ENCODE data around the gene MAP2K1.

DNA sequence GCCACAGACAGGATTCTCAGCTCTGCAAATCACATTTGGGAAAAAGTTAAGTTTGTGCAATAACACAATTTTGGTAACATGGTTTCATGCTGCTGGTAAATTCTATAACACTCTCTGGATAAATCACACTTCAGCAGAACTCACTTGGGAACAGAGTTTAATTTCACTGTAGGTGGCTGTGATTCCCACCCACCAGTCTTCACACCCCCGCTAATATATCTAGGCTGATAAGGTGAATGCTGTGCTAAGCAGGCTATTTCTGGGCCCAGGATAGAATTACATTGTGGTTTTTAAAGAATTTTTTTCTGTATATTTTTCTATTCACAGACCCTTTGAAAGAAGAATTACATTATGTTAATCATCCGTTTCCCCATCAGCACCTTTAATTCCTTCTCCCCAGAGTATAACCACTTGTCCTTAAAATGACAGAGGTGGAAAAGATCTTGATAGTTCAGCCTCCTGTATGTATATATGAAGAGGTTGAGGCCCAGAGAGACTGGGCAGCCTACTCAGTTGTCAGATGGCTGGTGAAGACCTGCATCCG is 22.9 kb downstream of the MAP2K1 start:
- TF ChIP-seq, protein P1, sequence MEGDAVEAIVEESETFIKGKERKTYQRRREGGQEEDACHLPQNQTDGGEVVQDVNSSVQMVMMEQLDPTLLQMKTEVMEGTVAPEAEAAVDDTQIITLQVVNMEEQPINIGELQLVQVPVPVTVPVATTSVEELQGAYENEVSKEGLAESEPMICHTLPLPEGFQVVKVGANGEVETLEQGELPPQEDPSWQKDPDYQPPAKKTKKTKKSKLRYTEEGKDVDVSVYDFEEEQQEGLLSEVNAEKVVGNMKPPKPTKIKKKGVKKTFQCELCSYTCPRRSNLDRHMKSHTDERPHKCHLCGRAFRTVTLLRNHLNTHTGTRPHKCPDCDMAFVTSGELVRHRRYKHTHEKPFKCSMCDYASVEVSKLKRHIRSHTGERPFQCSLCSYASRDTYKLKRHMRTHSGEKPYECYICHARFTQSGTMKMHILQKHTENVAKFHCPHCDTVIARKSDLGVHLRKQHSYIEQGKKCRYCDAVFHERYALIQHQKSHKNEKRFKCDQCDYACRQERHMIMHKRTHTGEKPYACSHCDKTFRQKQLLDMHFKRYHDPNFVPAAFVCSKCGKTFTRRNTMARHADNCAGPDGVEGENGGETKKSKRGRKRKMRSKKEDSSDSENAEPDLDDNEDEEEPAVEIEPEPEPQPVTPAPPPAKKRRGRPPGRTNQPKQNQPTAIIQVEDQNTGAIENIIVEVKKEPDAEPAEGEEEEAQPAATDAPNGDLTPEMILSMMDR (IDR thresholded peaks at IDR 0.05) = no peak
- TF ChIP-seq POLR2A (IDR thresholded peaks at IDR 0.05; ENCODE audit: low read depth) (no peak), POLR2AphosphoS5 (IDR thresholded peaks at IDR 0.05) (no peak), EP300 (IDR thresholded peaks at IDR 0.05) (no peak)
